GM18907 (cell line): ENCODE results near the gene DAB1.
"Not testable (repeated sequence)": the region's sequence is repeated elsewhere in the genome, so short reads cannot be mapped to it uniquely, and the experiment has no call there.

Experiments
- ATAC-seq: cut with Tn5 transposase; IDR thresholded peaks from one replicate; pipeline ENCODE4 v1.9.1; 2021; ENCODE audit warnings: mild to moderate bottlenecking, moderate library complexity; ENCODE audit not compliant: unreplicated experiment

Gene DAB1

GRCh38 chr1:57089855-57090254 is 334.0 kb downstream of the DAB1 start:
- no peak for ATAC-seq

GRCh38 chr1:57089221-57089620 is 334.6 kb downstream of the DAB1 start:
- ATAC-seq, result no peak

GRCh38 chr1:57088653-57089052 is 335.2 kb downstream of the DAB1 start:
- no peak for ATAC-seq

- ATAC-seq, result not testable (repeated sequence)
Measured at GRCh38 chr1:57087660-57088059, 336.2 kb downstream of the DAB1 start.

- no peak for ATAC-seq
Measured at GRCh38 chr1:57086154-57086553, 337.7 kb downstream of the DAB1 start.

GRCh38 chr1:57084701-57085100 is 339.2 kb downstream of the DAB1 start:
- ATAC-seq, result no peak

- ATAC-seq, result no peak
Measured at GRCh38 chr1:57082711-57083439, 341.0 kb downstream of the DAB1 start.

GRCh38 chr1:57079454-57080157 is 344.3 kb downstream of the DAB1 start:
- ATAC-seq, result no peak

GRCh38 chr1:57072401-57073110 is 351.3 kb downstream of the DAB1 start:
- ATAC-seq, result peak; percentile 65

GRCh38 chr1:57067863-57068262 is 356.0 kb downstream of the DAB1 start:
- no peak for ATAC-seq

GRCh38 chr1:57066980-57067610 is 356.8 kb downstream of the DAB1 start:
- ATAC-seq, result no peak

GRCh38 chr1:57065442-57065841 is 358.4 kb downstream of the DAB1 start:
- ATAC-seq, result no peak

GRCh38 chr1:57064379-57065140 is 359.3 kb downstream of the DAB1 start:
- no peak for ATAC-seq

- no peak for ATAC-seq
Measured at GRCh38 chr1:57063406-57064125, 360.3 kb downstream of the DAB1 start.

GRCh38 chr1:57061369-57061768 is 362.5 kb downstream of the DAB1 start:
- ATAC-seq, result no peak

GRCh38 chr1:57060451-57060850 is 363.4 kb downstream of the DAB1 start:
- no peak for ATAC-seq

GRCh38 chr1:57058652-57059501 is 365.0 kb downstream of the DAB1 start:
- ATAC-seq, result no peak

- no peak for ATAC-seq
Measured at GRCh38 chr1:57048856-57049255, 375.0 kb downstream of the DAB1 start.

- ATAC-seq, result no peak
Measured at GRCh38 chr1:57046462-57046861, 377.4 kb downstream of the DAB1 start.
